Measurements from ENCODE around the gene ZNF669.

The ZNF669 gene

DNA sequence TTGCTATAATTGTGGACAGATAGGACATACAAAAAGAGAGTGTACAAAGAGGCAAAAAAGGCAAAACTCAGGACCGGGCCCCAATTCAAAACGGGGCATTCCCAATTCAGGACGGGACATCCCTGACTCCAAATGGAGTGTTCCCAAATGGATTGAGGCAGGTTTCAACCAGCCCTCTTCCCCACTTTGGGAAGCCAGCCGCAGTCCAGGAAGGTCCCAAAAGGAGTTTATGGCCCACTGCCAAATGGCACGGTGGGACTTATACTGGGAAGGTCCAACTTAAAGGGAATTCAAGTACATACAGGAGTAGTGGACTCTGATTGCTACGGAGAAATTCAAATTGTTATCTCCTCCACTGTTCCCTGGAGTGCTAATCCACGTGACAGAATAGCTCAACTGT, 3.5 kb upstream of the ZNF669 start:
- in situ Hi-C loops (cut with MboI; ENCODE audit: low pct_unique_long_range_greater_than_20kb, low sequenced_read_pairs, unreplicated experiment): no loop called here
- TF ChIP-seq, protein P1, sequence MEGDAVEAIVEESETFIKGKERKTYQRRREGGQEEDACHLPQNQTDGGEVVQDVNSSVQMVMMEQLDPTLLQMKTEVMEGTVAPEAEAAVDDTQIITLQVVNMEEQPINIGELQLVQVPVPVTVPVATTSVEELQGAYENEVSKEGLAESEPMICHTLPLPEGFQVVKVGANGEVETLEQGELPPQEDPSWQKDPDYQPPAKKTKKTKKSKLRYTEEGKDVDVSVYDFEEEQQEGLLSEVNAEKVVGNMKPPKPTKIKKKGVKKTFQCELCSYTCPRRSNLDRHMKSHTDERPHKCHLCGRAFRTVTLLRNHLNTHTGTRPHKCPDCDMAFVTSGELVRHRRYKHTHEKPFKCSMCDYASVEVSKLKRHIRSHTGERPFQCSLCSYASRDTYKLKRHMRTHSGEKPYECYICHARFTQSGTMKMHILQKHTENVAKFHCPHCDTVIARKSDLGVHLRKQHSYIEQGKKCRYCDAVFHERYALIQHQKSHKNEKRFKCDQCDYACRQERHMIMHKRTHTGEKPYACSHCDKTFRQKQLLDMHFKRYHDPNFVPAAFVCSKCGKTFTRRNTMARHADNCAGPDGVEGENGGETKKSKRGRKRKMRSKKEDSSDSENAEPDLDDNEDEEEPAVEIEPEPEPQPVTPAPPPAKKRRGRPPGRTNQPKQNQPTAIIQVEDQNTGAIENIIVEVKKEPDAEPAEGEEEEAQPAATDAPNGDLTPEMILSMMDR (IDR thresholded peaks at IDR 0.05; ENCODE audit: extremely low read depth, insufficient read depth, missing control alignments): no peak
- no peak for DNase-seq (ENCODE audit: low spot score)

DNA sequence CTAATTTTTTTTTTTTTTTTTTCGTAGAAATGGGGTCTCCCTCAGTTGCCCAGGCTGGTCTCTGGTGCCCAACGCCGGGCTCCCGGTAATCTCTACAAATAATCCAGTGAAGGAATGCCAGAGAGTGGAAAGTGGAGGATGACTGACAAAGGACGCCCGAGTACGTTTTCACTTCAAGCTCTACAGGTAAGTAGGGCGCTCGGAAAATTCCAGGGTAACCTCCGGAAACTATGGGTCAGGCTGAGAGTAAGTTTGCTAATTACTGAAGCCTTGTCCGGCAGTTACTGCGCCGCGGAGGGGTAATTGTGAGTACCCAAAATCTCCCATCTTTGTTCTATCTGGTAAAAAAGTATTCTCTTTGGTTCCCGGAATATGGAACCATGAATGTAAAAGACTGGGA, 1.8 kb upstream of the ZNF669 start:
- in situ Hi-C loops (cut with MboI; ENCODE audit: low pct_unique_long_range_greater_than_20kb, low sequenced_read_pairs, unreplicated experiment): no loop called here
- TF ChIP-seq, protein P1 (IDR thresholded peaks at IDR 0.05; ENCODE audit: extremely low read depth, insufficient read depth, missing control alignments): no peak

DNA sequence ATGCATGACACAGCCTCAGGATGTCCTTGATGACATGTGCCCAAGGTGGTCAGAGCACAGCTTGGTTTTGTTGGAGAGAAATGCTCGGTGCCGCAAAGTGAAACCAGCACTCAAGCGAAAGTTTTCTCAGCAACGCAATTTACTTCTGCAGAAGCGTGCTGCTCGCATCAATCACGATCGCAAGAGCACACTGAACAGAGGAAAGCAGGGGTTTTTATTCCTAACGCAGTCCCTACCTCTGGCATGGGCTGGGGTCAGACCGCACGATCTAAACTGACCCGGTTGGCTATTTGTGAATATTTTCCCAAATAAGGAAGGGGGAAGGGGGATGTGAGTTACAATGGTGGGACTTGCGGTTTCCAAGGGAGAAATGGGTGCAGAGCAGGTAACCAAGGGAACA, 809 bp upstream of the ZNF669 start:
- in situ Hi-C loops (cut with MboI; ENCODE audit: low pct_unique_long_range_greater_than_20kb, low sequenced_read_pairs, unreplicated experiment): no loop called here
- DNase-seq (ENCODE audit: low spot score): no peak
- TF ChIP-seq, protein P1 (IDR thresholded peaks at IDR 0.05; ENCODE audit: extremely low read depth, insufficient read depth, missing control alignments): no peak

More for the DNA sequence above, 1.8 kb upstream of the ZNF669 start:
- no peak for DNase-seq (ENCODE audit: low spot score)

DNA sequence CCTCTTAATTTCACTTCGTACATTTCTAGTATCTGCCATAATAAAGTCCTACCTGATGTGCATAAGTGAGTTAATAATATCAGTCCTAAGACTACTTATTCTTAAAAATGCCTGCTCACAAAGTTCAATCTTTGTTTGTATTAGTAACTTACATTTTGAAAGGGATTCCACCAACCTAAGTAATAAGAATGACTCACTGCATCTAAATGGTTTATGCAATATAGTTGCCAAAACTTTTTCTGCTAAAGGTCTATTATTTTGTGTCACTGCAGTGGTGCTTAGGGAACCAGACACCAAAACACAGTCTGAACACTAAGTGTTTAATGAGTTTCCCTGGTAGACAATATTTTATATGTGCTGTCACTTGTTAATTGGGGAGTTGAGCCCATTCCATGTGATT, 1.8 kb downstream of the ZNF669 start:
- TF ChIP-seq, protein P1 (IDR thresholded peaks at IDR 0.05; ENCODE audit: extremely low read depth, insufficient read depth, missing control alignments): no peak
- in situ Hi-C loops (cut with MboI; ENCODE audit: low pct_unique_long_range_greater_than_20kb, low sequenced_read_pairs, unreplicated experiment): no loop called here
- DNase-seq (ENCODE audit: low spot score): no peak

DNA sequence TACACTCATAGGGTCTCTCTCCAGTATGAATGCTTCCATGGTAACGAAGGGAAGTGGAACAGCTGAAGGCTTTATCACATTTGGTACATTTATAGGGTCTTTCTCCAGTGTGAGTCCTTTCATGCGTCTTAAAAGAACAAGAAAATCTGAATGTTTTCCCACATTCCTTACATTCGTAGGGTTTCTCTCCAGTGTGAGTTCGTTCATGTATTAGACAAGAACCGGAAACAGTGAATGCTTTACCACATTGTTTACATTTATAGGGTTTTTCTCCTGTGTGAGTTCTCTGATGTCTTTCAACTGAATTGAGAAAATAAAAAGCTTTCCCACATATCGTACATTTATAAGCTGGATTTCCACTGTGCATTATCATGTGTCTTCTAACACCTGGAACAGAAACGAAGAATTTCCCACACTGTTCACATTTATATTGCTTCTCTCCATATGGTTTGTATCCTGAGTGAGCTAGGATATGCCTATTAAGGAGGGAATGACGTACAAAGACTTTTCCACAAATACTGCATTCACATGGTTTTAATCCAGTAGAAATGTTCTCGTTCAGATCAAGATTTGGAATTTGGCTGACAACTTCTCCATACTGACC, 3.4 kb downstream of the ZNF669 start:
- TF ChIP-seq, protein P1 (IDR thresholded peaks at IDR 0.05; ENCODE audit: extremely low read depth, insufficient read depth, missing control alignments): no peak
- in situ Hi-C loops (cut with MboI; ENCODE audit: low pct_unique_long_range_greater_than_20kb, low sequenced_read_pairs, unreplicated experiment): no loop called here
- DNase-seq (ENCODE audit: low spot score): no peak

DNA sequence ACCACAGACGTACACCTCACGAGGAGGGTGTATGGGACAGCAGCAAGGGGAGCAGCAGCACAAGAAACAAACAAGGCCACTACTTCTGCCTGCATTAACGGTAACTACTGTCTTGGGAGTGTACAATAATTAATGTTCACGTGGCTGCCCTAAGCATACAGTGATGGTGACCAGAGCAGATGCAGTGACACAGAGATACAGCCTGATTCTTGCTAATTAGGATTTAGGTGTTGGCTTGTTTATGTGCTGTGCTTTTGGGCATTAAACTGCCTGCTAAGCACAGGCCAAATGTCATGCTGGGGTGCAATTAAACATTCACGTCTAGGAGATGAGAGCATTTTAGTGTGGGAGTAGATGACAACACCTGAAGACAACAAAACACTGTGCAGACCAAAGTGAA, 7.2 kb downstream of the ZNF669 start:
- TF ChIP-seq, protein P1 (IDR thresholded peaks at IDR 0.05; ENCODE audit: extremely low read depth, insufficient read depth, missing control alignments): no peak
- in situ Hi-C loops (cut with MboI; ENCODE audit: low pct_unique_long_range_greater_than_20kb, low sequenced_read_pairs, unreplicated experiment): no loop called here
- DNase-seq (ENCODE audit: low spot score): no peak
